ENCODE measurements around the gene P2RY10. TPM values are rescaled to one million over a fixed set of nuclear protein-coding genes. Genes with fewer than 3 reads are reported as not detected.
"Not testable (repeated sequence)": the region's sequence is repeated elsewhere in the genome, so short reads cannot be mapped to it uniquely, and the experiment has no call there.

The P2RY10 gene, protein sequence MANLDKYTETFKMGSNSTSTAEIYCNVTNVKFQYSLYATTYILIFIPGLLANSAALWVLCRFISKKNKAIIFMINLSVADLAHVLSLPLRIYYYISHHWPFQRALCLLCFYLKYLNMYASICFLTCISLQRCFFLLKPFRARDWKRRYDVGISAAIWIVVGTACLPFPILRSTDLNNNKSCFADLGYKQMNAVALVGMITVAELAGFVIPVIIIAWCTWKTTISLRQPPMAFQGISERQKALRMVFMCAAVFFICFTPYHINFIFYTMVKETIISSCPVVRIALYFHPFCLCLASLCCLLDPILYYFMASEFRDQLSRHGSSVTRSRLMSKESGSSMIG
- not detected in 2 replicates for total RNA-seq

DNA sequence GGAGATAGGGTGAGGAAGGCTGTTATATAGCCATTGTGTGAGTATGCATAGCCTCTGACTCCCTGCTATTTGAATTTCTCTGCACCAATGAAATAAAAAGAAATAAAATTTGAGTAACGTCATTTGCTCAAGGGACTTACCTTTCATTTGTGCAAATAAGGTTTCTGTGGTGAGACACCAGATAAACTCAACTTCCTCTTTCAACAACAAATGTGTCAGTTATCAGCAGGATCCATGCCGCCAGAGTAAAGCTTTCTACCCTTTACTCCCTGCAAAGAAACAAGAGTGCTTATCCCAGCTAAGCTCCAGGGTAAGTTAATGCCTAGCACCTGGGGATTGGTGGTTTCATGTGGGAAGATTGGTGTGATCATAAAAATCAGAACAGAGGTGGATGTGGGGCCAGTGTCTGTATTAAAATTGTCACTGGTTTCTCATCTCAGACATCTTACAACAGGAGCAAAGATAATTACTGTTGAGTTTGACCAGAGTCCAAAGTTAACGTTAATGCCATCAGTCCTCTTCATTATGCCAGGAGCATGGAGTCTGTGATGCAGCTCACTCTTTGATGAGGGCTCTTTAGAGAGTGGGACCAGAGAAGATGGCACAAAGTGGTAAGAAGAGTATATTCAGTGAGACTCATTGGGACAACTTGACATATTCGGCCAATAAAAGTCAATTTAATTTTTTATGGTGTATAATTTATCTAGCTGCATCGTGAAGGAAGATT lies at the start of gene P2RY10:
TSS of gene P2RY10 (plus strand) at position 206 of the 727 bp plus-strand sequence. CDS start 15,130 bp downstream, outside the sequence.
- no peak for DNase-seq

DNA sequence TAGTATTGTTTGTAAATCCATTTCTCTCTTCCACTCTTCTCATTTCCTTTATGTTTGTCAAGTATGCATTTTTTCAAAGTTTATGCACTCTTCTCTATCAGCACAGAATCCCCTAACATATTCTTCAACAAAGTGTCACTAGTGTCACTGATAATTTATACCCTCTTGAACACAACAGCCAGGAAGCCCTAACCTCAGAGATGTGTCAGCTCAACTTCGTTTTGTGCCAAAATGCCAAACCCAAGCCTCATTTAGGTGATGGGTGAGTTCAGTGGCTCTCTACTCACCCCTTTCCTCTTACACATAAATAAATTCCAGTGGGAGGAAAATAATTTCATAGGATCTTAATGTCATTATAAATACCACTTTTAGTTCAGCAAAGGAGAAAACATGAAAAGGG lies 22.4 kb upstream of the P2RY10 start:
- DNase-seq = no peak

DNA sequence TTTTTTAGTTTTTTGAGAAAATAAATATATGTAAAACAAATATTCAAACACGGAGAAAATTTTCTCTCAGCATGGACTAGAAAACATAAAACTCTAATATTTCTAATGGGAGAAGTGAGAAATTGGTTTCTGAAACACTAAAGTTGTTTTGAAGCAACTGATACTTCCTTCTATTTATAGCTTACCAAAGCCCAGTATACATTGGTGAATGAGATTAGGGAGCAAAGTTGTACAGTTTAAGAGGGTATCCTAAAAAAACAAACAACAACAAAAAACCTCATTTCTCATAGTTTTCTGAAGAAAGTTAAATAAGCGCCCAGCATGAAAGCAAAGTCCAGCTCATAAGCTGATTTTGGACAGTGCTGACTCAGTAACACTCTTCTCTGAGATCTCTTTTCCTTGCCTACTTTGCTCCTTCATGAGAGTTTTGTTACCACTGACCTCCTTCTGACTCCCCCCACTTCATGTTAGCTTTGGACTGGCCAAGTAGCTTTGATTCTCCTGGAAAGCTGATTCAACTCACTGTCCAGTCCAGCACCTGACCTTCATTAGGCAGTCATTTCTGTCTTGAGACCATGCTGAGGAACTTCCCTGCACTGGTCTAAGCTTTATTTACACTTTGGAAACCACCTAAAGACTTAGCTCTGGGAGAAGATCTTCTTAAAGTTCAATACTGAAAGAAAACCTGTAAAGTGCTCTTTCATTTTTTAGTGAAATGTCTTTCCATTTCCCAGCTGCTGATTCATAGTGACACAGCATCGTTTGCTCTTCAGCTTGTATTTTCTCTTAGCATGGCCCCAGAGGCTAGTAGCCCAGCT lies 21.8 kb upstream of the P2RY10 start:
- DNase-seq = no peak

DNA sequence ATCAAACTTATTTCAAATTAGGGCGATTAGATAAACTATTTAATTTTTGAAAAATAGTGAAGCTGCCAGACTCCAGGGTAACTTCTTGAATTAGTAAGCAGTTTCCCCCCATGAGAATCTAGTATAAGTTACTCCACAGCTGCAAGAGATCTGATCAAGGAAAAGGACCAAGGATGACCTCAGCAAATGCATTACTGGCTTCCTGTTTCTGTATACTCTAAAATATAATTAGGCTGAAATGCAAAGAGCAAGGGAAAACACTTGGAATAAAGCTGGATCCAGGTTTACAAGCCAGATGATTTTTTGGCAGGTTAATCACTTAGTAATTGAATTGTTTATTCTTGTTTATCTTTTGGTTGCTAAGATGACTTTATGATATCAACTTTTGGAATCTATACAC lies 13.4 kb upstream of the P2RY10 start:
- no peak for DNase-seq

DNA sequence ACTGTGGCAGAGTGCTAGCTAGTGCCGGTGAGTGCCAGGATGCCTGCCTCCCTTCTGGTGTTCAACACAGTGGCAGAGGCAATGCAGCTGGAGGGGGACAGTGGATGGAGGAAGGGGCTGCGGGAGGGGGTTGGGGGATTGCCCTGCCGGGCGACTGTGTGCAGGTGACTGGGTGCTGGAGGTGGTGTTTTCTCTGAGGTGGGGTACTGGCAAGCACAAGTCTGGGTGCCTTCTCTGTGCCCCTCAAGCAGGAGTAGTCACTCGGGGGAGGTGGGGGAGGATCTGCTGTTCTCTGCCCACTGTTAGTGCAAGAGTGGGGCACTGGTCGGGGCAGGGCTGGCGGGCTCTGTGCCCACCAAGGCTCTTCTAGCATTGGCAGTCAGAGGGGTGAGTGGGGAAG lies 10.3 kb upstream of the P2RY10 start:
- no peak for DNase-seq

DNA sequence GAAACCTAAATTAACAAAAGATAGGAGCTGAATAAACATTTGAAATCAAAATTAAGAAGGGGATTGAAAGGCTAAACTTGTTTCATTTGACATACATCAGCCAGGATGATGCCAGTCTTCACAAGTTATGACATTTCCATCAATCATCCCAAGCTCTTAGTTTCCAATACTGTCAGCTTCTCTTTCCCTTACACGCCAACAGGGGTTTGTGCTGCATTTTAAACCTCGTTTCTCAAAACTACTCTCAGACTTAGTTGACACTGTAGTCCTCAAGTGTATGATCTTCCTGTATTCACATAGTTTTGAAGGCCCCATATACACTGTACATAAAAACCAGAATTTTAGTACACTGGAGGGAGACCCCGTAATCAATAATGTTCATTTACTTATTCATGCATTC lies 840 bp upstream of the P2RY10 start:
- DNase-seq = no peak

DNA sequence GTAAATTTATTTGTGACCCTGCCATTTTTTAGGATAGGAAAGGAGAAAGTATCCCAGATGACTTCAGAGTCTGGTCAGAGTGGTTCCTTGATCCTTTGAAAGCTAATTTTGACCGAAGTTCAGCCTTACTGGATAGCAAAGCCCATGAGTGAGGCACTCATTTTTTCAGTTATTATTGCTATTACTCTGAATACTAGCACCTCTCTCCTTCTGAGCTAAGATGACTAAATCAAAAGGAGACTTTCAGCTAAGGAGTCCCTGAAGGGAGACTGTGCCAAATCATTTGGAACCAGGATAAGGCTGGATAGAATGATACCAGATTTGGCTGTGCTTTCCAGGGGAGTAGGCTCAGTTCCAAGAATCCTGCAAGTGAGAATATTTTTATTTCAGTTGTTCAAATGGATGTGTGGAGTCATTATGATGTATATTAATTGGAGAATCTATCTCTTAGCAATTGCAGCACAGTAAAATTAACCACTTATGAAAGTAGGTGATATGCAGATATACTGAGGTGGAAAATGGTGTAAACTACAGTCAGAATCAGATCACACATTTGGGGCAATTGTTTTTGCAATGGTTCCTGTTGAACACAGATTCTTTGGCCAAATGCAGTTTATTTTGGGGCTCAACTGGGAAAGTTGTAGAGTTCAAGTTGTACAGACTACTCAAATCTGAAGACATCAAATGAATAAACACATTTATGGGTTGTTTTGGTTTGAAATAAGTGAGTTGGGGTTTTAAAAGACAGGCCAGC lies 1.2 kb downstream of the P2RY10 start:
- no peak for DNase-seq

DNA sequence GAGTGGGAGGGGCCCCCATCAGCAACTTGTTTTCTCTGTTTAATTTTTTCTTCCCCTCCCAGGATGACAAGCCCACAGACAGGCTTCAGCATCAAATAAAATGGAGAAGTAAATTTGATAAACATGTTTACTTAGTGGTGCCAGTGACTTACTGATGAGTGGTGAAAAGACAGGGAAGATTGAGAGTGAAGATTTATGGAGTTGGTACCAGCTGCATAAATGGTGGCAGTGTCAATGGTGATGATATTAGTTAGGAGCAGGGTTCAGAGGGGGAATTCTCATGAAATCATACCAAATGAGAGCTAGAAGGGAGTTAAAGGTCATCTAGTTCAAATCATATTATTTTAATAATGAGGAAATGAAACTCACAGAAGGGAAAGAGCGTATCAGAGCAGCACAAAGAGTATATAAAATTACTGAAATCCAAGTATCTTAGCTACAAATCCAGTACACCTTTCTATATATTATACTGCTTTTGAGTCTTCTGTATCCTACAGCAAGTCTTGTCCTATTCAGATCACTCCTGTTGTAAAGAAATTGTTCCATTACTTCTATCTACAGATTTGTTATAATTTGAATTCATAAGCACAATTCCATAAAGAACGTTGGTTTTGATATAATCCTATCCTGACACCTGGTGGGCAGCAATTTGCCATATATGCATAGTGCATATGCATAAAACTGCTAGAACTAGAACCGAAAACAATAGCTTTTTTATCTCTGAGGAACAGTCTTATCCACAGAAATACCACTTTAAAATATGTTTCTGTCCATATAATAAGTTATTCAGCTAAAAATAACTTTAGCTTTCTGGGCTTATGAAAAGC lies 5.0 kb downstream of the P2RY10 start:
- no peak for DNase-seq

DNA sequence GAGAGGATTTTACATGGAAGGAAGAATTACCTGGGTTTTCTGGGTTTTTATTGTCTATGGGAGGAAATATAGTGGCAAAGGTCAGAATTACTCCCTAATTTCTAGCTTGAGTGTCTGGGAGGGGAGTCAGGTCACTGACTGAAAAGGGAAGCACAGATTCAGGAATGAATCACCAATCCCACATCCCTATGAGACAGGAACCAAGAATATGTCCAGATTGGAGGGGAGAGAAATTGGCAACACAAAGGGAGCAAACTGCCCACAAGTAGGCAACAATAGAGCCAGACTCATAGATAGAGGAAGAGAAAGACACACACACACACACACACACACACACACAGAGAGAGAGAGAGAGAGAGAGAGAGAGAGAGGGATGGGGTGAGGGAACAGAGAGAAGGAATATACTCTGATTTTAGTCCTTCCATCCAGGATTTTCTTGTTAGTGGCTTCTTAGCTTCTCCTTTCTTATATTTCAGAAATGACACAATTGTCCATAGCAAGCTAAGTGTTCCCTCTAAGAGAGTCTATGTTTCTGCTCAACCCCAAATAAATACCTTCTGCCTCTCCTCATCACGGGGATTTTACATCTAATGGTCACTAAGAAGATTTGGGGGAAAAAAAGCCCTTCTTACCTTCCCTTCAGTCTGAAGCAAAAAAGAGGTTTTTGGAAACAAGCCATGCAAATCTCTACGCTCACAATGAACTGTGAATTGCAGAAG lies 12.0 kb downstream of the P2RY10 start:
- DNase-seq = no peak

DNA sequence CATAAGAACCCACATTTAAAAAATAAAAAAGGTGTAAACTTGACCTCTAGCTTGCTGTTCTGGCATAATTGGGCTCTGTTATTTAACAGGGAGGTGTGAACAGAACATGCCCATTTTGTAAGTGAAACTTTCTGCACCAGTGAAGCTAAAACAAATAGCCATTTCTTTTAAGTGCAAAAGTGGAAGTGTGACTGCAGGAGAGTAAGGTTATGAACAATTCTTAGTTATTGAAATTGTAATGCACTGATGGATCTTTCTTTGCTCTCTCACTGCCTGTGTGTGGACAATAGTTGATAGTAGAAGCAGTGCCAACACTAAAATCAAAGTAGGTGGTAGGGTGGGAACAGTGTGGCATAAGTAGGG lies 12.6 kb downstream of the P2RY10 start:
- DNase-seq = no peak

DNA sequence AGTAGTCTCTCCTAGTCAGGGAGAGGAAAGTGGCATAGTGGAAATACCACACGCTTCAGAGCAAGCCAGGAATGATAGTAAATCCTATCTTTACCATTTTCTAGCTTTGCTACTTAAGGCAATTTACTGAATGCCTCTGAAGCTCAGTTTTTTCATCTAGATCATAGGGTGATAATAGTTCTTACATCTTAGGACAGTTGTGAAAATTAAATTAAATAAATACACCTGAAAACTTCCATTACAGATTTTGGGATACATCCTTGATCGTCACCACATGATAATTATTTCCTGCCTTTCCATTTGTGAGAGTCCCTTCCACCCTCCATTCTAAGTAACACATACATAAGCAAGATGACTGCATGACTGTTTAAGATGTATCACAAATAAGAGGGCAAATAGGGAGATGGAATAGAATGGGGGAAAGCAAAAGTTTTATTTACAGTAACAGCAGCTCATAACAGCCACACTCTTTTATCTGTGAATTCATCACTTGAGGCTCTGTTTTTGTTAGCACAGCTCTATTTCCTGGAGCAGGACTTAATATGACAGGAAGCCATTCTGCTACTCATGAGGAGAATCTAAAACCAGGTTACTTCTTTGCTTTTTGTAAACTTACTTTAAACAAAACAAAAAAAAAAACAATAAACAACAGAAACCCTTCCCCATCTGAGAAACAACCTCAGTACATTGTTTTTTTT lies 13.4 kb downstream of the P2RY10 start:
- DNase-seq = no peak

DNA sequence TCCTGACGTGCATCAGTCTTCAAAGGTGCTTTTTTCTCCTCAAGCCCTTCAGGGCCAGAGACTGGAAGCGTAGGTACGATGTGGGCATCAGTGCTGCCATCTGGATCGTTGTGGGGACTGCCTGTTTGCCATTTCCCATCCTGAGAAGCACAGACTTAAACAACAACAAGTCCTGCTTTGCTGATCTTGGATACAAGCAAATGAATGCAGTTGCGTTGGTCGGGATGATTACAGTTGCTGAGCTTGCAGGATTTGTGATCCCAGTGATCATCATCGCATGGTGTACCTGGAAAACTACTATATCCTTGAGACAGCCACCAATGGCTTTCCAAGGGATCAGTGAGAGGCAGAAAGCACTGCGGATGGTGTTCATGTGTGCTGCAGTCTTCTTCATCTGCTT lies 15.7 kb downstream of the P2RY10 start:
- DNase-seq = no peak

DNA sequence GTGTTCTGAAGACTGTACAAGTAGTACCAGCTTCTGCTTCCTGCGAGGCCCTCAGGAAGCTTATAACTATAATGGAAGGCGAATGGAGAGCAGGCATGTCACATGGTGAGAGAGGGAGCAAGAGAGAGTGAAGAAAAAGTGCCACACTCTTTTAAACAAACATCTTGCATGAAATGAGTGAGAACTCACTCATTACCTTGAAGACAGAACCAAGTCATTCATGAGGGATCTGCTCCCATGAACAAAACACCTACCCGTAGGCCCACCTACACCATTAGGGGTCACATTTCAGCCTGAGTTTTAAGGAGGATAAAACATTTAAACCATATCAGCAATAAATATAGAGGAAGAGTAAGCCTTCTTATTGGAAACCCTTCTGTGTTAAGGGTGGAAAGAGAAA lies 19.4 kb downstream of the P2RY10 start:
- DNase-seq = no peak

DNA sequence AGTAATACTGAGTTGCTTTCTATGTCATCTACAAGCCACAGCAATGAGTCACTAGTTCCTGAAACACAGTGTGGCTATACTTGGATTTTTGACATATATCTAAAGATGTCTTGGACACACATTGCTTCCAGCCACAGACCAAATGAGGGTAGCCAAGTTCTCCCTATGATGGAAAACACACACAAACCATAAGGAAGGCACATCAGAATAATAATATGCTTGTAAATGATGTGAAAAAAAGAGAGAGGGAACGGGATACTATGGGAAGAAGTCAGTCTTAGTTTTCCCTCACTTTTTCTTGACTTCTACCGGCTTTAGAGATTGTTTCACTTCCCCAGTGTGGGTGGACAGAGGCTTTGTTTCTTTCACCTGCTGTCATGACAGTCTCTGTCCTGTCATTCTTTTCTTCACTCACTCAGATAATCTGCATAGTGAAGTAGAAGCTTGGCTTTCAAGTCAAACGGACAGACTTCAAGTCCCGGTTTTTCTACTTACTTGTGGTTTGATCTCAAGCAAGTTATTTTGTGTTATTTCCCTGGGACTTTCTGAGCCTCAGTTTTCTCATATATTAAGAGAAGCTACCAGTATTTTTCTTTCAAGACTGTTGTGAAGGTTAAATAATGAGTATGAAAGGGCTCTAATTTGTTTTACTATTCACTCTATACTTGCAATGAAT lies 34.7 kb downstream of the P2RY10 start:
- DNase-seq = no peak

DNA sequence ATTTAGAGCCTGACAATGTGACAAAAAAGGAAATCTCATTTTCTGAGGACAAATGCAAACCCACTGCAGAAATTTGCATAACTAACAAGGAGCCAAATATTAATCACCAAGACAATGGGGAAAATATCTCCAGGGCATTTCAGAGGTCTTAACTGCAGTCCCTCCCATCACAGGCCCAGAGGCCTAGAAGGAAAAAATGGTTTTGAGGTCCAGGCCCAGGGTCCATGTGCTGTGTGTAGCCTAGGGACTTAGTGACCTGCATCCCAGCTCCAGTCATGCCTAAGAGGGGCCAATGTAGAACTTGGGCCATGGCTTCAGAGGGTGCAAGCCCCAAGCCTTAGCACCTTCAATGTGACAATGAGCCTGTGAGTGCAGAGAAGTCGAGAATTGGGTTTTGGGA lies 44.2 kb downstream of the P2RY10 start:
- no peak for DNase-seq

DNA sequence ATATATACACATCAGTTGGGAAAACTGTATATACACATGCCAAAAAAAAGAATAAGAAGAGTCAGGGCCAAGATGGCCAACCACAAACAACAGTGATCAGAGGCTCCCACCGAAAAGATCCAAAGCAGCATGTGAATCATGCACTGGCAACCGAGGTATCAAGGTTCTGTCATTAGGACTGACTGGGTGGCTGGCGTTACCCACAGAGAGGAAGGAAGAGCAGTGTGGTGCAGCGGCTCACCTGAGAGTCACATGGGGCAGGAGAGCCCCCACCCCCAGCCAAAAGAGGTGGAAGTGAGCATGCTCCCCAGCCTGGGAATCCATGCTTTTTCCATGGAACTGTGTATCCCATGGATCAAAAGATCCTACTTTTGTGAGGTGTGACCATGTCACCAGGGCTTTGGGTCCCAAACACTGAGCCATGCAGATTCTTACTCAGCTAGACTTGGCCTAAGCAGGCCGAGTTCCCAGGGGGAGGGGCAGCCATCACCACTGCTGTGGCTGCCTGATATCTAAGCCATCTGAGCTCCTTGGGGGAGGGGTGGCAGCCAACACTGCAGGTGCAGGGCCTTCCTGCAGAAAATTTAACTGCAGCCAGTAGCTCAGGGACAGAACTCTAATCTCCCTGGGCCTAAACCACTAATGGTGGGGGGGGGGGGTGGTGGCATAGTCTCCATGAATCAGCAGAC lies 52.8 kb downstream of the P2RY10 start:
- no peak for DNase-seq

DNA sequence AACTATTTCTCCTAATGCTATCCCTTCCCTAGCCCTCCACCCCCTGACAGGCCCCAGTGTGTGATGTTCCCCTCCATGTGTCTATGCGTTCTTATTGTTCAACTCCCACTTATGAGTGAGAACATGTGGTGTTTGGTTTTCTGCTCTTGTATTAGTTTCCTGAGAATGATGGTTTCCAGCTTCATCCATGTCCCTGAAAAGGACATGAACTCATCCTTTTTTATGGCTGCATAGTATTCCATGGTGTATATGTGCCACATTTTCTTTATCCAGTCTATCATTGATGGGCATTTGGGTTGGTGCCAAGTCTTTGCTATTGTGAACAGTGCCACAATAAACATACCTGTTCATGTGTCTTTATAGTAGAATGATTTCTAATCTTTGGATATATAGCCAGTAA lies 62.3 kb downstream of the P2RY10 start:
- not testable (repeated sequence) for DNase-seq

Data from dermis blood vessel endothelial cell (primary cell).